Nephron progenitor cell (in vitro differentiated cells): ENCODE data around the gene IL4R.
"Not testable (repeated sequence)": the region's sequence is repeated elsewhere in the genome, so short reads cannot be mapped to it uniquely, and the experiment has no call there.

Experiments
- DNase-seq: peaks from one replicate; pipeline ENCODE4 v3.0.0; 2021
- H3K27ac Mint-ChIP-seq: 2 replicates; pipeline ENCODE4 v1.8.0; 2021; ENCODE audit warnings: mild to moderate bottlenecking, moderate library complexity, mixed read lengths
- H3K27me3 Mint-ChIP-seq: 2 replicates; pipeline ENCODE4 v1.8.0; 2021; ENCODE audit warnings: mild to moderate bottlenecking, low read depth, mixed read lengths; ENCODE audit not compliant: poor library complexity
- H3K36me3 Mint-ChIP-seq: 2 replicates; pipeline ENCODE4 v1.8.0; 2021; ENCODE audit warnings: low read depth, mixed read lengths
- H3K4me1 Mint-ChIP-seq: 2 replicates; pipeline ENCODE4 v1.8.0; 2021; ENCODE audit warnings: mixed read lengths
- H3K4me3 Mint-ChIP-seq: 2 replicates; pipeline ENCODE4 v1.8.0; 2021; ENCODE audit warnings: mild to moderate bottlenecking, moderate library complexity, mixed read lengths
- H3K9me3 Mint-ChIP-seq: 2 replicates; pipeline ENCODE4 v1.8.0; 2021; ENCODE audit warnings: mild to moderate bottlenecking, moderate library complexity, mixed read lengths
- TF ChIP-seq, protein P1 (sequence below): fragments of 200-600 bp; sonication (generic); IDR thresholded peaks from 2 replicates; pipeline ENCODE4 v1.5.0; 2021; ENCODE audit warnings: antibody characterized with exemption

The IL4R gene

DNA sequence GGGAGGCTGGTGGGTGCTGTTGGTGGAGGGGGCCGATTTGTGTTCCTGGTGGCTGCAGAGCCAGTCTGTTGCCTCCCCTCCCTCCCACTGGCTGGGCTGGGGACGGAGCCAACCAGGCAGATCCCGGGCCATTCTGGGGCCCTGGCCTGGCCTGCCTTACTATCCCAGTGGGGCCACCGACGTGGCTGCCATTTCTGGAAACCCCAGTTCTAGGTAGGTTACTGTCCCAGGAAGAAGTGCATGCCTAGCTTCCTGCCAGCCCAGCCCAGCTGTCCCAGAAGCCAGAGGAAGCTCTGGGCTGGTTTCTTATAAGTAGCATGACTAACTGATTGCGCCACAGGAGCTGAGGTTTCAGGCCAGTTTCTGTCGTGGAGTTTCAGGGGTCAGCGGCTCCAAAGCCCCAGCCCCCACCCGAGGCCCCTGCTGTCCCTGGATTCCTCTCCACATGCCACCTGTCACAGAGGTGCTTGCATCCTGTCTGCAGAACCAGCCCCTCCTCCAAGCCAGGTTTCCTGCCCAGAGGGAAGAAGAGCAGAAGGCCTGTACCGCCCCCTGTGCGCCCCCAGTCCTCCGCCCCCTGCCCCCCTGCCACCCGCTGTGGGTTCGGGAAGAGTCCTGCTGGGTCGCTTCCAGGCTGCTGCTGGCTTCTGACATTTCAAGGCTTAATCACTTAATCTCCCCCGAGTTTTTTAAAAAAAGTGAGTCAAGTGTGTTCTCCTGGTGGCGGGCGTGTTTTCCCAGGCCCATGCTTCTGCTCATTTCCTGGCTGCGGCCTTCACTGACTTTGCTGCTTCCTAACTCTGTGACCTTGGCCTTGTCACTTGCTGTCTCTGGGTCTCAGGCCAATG lies 13.2 kb downstream of the IL4R start:
- peak; percentile 36 for DNase-seq
- no peak overlapping the region for H3K4me3 Mint-ChIP-seq

DNA sequence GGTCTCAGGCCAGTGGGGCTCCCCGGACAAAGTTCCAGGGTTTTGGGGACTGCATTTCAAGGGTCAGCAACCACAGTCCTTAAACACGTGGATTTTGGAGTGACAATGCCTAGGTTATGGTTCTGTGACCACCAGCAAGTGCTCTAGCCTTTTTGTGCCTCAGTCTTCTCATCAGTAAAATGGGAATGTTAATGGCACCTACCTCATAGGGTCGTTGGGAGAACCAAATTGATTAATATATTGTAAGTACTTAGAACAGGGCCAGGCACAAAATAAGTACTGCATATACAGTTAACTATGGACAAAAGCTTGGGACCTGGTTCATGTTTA lies 13.8 kb downstream of the IL4R start:
- H3K9me3 Mint-ChIP-seq, result peaks cover 5% of the 10 kb centered on the region
- DNase-seq, result no peak
- H3K27me3 Mint-ChIP-seq, result peaks cover 3% of the 10 kb centered on the region
- H3K4me3 Mint-ChIP-seq, result no peak overlapping the region
- H3K27ac Mint-ChIP-seq, result no peak overlapping the region
- peaks cover 33% of the 10 kb centered on the region for H3K4me1 Mint-ChIP-seq
- TF ChIP-seq, protein P1, sequence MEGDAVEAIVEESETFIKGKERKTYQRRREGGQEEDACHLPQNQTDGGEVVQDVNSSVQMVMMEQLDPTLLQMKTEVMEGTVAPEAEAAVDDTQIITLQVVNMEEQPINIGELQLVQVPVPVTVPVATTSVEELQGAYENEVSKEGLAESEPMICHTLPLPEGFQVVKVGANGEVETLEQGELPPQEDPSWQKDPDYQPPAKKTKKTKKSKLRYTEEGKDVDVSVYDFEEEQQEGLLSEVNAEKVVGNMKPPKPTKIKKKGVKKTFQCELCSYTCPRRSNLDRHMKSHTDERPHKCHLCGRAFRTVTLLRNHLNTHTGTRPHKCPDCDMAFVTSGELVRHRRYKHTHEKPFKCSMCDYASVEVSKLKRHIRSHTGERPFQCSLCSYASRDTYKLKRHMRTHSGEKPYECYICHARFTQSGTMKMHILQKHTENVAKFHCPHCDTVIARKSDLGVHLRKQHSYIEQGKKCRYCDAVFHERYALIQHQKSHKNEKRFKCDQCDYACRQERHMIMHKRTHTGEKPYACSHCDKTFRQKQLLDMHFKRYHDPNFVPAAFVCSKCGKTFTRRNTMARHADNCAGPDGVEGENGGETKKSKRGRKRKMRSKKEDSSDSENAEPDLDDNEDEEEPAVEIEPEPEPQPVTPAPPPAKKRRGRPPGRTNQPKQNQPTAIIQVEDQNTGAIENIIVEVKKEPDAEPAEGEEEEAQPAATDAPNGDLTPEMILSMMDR, result no peak
- H3K36me3 Mint-ChIP-seq, result peaks cover 16% of the 10 kb centered on the region

More for the DNA sequence above, 13.2 kb downstream of the IL4R start:
- H3K27ac Mint-ChIP-seq, result no peak overlapping the region
- peaks cover 10% of the 10 kb centered on the region for H3K36me3 Mint-ChIP-seq
- H3K4me1 Mint-ChIP-seq, result peaks cover 33% of the 10 kb centered on the region
- peaks cover 3% of the 10 kb centered on the region for H3K27me3 Mint-ChIP-seq
- peaks cover 5% of the 10 kb centered on the region for H3K9me3 Mint-ChIP-seq
- TF ChIP-seq, protein P1, result no peak

DNA sequence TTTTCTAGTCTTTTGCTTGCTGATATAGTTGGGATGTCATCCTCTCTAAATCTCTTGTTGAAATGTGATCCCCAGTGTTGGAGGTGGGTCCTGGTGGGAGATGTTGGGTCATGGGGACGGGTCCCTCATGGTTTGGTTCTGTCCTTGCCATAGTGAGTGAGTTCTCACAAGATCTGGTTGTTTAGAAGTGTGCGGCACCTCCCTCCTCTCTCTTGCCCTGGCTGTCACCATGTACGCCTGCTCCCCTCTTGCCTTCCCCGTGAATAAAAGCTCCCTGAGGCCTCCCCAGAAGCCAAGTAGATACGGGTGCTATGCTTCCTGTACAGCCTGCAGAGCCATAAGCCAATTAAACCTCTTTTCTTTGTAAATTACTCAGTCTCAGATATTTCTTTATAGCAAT lies 15.2 kb downstream of the IL4R start:
- DNase-seq, result no peak
- Mint-ChIP-seq H3K4me3 (no peak overlapping the region), H3K36me3 (peaks cover 21% of the 10 kb centered on the region), H3K9me3 (peaks cover 5% of the 10 kb centered on the region), H3K4me1 (peaks cover 33% of the 10 kb centered on the region), H3K27ac (no peak overlapping the region), H3K27me3 (peaks cover 3% of the 10 kb centered on the region)
- TF ChIP-seq, protein P1, result no peak

DNA sequence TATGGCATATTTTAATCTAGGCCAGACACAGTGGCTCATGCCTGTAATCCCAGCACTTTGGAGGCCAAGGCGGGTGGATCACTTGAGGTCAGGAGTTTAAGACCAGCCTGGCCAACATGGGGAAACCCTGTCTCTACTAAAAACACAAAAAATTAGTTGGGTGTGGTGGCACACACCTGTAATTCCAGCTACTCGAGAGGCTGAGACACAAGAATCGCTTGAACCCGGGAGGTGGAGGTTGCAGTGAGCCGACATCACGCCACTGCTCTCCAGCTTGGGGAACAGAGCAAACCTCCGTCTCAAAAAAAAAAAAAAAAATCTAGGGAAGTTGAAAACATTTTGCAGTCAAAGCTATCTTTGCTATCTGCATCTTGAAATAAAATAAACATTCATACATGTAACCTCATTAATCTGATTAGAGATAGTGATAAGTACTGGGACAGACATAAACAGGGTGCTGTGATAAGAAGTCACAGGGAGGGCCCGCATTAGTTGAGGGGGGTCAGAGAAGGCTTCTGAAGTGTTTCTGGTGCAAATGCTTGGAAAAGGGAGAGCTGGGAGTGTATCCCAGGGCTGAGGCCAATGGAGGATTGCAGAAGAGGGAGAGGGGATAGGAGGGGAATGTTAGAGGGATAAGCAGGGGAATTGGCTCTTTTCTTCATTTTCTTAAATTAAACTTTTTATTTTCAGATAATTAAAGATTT lies 15.8 kb downstream of the IL4R start:
- peaks cover 21% of the 10 kb centered on the region for H3K36me3 Mint-ChIP-seq
- not testable (repeated sequence) for DNase-seq, H3K27ac Mint-ChIP-seq, H3K9me3 Mint-ChIP-seq, H3K27me3 Mint-ChIP-seq, H3K4me3 Mint-ChIP-seq
- H3K4me1 Mint-ChIP-seq, result peaks cover 28% of the 10 kb centered on the region

DNA sequence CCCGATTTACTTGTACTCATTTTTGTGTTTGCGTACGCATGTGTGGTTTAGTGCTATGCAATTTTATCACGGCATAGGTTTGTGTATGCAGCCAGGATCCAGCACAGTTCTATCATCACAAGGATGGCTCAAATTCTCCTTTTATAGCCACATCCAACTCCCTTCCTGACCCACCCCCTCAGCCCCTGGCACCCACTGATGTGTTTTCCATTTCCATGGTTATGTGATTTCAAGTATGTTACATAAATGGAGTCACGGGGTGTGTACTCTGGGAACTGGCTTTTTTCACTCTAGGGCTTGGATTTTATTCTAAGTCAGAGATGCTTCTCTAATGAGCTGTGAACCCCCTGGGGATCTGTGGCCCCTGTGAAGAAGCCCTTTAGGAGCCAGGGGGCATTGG lies 16.8 kb downstream of the IL4R start:
- H3K27me3 Mint-ChIP-seq, result peaks cover 3% of the 10 kb centered on the region
- no peak for DNase-seq
- peaks cover 5% of the 10 kb centered on the region for H3K9me3 Mint-ChIP-seq
- H3K4me1 Mint-ChIP-seq, result peaks cover 20% of the 10 kb centered on the region
- no peak overlapping the region for H3K4me3 Mint-ChIP-seq
- no peak overlapping the region for H3K27ac Mint-ChIP-seq
- peaks cover 21% of the 10 kb centered on the region for H3K36me3 Mint-ChIP-seq
- TF ChIP-seq, protein P1, result no peak

DNA sequence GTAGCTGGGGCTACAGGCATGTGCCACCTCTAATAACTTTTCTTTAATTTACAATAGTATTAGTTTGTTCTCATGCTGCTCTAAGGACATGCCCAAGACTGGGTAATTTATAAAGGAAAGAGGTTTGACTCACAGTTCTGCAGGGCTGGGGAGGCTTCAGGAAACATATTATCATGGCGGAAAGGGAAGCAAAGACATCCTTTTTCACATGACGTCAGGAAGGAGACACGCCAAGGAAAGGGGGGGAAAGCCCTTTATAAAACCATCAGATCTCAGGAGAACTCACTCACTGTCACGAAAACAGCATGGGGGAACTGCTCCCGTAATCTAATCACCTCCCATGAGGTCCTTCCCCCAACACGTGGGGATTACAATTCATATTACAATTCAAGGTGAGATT lies 18.3 kb downstream of the IL4R start:
- DNase-seq, result no peak
- TF ChIP-seq, protein P1, result no peak
- Mint-ChIP-seq H3K27me3 (no peaks in the 10 kb centered on the region), H3K9me3 (peaks cover 6% of the 10 kb centered on the region), H3K4me3 (no peak overlapping the region), H3K4me1 (peaks cover 5% of the 10 kb centered on the region), H3K36me3 (peaks cover 22% of the 10 kb centered on the region), H3K27ac (peak overlapping the region; percentile 83)
